Suprapubic skin (tissue), 4 donors: ENCODE results near the gene MRGPRG.

Experiments
- EP300 ChIP-seq: sonication (generic); formaldehyde crosslinking; IDR thresholded peaks from one replicate; pipeline ENCODE4 v1.6.1; 2017; ENCODE audit warnings: antibody characterized with exemption
- POLR2A ChIP-seq, 2 donors: fragments of 450-650 bp; IDR thresholded peaks; one replicate each; pipeline ENCODE4 v1.6.1; 2017; ENCODE audit warnings: antibody characterized with exemption in 2 of 2, mild to moderate bottlenecking in 2 of 2, moderate library complexity in 2 of 2
- POLR2AphosphoS5 ChIP-seq, 3 donors: sonication (generic); formaldehyde crosslinking; IDR thresholded peaks; one replicate each; pipeline ENCODE4 v1.6.1; 2017; ENCODE audit warnings: antibody characterized with exemption in 3 of 3
- TF ChIP-seq, protein P1 (sequence below), 2 donors: fragments of 200-600 bp in 1 of 2; fragments of 450-650 bp in 1 of 2; sonication (generic) in 1 of 2; IDR thresholded peaks; one replicate each; pipeline ENCODE4 v1.5.1; 2016 to 2019; ENCODE audit warnings: antibody characterized with exemption in 2 of 2, mild to moderate bottlenecking in 1 of 2, moderate library complexity in 1 of 2

DNA sequence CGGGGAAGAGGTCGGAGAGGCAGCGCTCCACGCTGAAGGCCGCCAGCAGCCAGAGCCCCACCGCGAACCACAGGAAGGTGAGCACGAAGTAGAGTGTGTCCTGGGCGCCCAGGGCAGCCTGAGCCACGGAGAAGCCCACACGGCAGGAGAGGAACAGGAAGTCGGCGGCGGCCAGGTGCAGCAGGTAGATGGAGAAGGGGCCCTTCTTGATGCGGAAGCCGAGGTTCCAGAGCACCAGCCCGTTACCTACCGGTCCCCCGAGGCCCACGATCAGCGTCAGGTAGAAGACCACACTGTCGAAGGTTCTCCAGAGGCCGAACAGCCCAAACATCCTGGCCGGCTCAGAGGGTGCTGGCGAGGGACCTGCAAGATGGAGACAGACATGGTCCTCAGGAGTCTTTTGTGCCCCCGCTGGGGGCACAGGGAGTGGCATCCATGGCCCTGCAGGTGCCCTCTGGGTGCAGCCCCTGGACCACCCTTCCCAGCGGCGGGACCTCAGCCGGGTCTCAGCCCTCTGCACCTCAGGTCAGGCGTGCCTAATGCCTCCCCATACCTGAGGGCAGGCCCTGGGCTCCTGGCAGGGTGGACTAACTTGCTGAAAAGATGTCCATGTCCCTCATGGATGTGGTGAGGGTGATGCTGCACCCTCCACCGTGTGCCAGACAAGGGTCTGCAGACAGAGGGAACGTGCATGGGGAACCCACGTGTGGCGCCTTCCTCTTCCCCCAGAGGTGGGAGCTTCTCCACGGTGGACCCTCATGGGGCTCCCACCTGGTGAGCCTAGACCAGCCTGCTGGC is at the start of gene MRGPRG:
- no peak for TF ChIP-seq EP300
- TF ChIP-seq POLR2A (IDR thresholded peaks at IDR 0.05), result no peak
- TF ChIP-seq, protein P1, sequence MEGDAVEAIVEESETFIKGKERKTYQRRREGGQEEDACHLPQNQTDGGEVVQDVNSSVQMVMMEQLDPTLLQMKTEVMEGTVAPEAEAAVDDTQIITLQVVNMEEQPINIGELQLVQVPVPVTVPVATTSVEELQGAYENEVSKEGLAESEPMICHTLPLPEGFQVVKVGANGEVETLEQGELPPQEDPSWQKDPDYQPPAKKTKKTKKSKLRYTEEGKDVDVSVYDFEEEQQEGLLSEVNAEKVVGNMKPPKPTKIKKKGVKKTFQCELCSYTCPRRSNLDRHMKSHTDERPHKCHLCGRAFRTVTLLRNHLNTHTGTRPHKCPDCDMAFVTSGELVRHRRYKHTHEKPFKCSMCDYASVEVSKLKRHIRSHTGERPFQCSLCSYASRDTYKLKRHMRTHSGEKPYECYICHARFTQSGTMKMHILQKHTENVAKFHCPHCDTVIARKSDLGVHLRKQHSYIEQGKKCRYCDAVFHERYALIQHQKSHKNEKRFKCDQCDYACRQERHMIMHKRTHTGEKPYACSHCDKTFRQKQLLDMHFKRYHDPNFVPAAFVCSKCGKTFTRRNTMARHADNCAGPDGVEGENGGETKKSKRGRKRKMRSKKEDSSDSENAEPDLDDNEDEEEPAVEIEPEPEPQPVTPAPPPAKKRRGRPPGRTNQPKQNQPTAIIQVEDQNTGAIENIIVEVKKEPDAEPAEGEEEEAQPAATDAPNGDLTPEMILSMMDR (IDR thresholded peaks at IDR 0.05), result no peak
- no peak for TF ChIP-seq POLR2AphosphoS5 (IDR thresholded peaks at IDR 0.05)
